CD4-positive, alpha-beta memory T cell (primary cell): ENCODE results near the gene TTLL1. TPM values are rescaled to one million over a fixed set of nuclear protein-coding genes. Genes with fewer than 3 reads are reported as not detected.

Experiments used
- CTCF ChIA-PET: fragments of 350-600 bp; sonication (Branson Sonifier 250); formaldehyde crosslinking; loops from one replicate; lab custom pipeline; 2021; ENCODE audit warnings: inconsistent platforms; ENCODE audit not compliant: partially characterized antibody; lab: Charles Lee
- POLR2A ChIA-PET: fragments of 350-600 bp; sonication (Branson Sonifier 250); formaldehyde crosslinking; loops from one replicate; lab custom pipeline; 2021; ENCODE audit not compliant: partially characterized antibody; lab: Charles Lee
- DNase-seq, 5 donors: peaks; one replicate each; pipeline versions ENCODE4 v3.0.0 to v3.0.0-alpha.2; 2020 to 2022; ENCODE audit warnings: mixed read lengths in 1 of 5
- H3K27ac ChIP-seq: one replicate; pipeline ENCODE4 v1.7.0; 2013; ENCODE audit warnings: low read depth, low read length
- H3K27me3 ChIP-seq: 2 replicates; pipeline ENCODE4 v1.7.0; 2013; ENCODE audit warnings: mild to moderate bottlenecking, low read length, moderate library complexity; ENCODE audit not compliant: insufficient read depth
- H3K36me3 ChIP-seq: 2 replicates; pipeline ENCODE4 v1.7.0; 2013; ENCODE audit warnings: mild to moderate bottlenecking, low read length, moderate library complexity; ENCODE audit not compliant: insufficient read depth
- H3K4me1 ChIP-seq: 2 replicates; pipeline ENCODE4 v1.7.0; 2013; ENCODE audit warnings: mild to moderate bottlenecking, low read length, moderate library complexity; ENCODE audit not compliant: insufficient read depth
- H3K4me3 ChIP-seq, 2 donors: one replicate each; pipeline ENCODE4 v1.7.0; 2013; ENCODE audit warnings: low read length in 2 of 2, mild to moderate bottlenecking in 1 of 2
- H3K9me3 ChIP-seq, 2 donors: one replicate each; pipeline ENCODE4 v1.7.0; 2013; ENCODE audit warnings: low read length in 2 of 2, control low read depth in 1 of 2; ENCODE audit not compliant: control insufficient read depth in 1 of 2
- H3K27ac Mint-ChIP-seq, 7 donors: one replicate each; pipeline ENCODE4 v1.8.0; 2020 to 2021; ENCODE audit warnings: mixed read lengths in 7 of 7, mild to moderate bottlenecking in 6 of 7, inconsistent platforms in 3 of 7, moderate library complexity in 3 of 7
- H3K27me3 Mint-ChIP-seq, 2 donors: one replicate each; pipeline ENCODE4 v1.8.0; 2020 to 2021; ENCODE audit warnings: mixed read lengths in 2 of 2
- H3K36me3 Mint-ChIP-seq, 2 donors: one replicate each; pipeline ENCODE4 v1.8.0; 2020 to 2021; ENCODE audit warnings: mixed read lengths in 2 of 2, inconsistent platforms in 1 of 2, mild to moderate bottlenecking in 1 of 2
- H3K4me1 Mint-ChIP-seq, 4 donors: one replicate each; pipeline ENCODE4 v1.8.0; 2020 to 2021; ENCODE audit warnings: mixed read lengths in 4 of 4, mild to moderate bottlenecking in 1 of 4
- H3K4me3 Mint-ChIP-seq, 8 donors: one replicate each; pipeline ENCODE4 v1.8.0; 2020 to 2021; ENCODE audit warnings: mixed read lengths in 8 of 8, mild to moderate bottlenecking in 7 of 8, moderate library complexity in 6 of 8, inconsistent platforms in 3 of 8
- H3K9me3 Mint-ChIP-seq, 8 donors: one replicate each; pipeline ENCODE4 v1.8.0; 2020 to 2021; ENCODE audit warnings: mixed read lengths in 8 of 8, mild to moderate bottlenecking in 5 of 8, inconsistent platforms in 3 of 8, moderate library complexity in 1 of 8
- intact Hi-C: fragments of 100-400 bp; cut with micrococcal nuclease; formaldehyde crosslinking; loops from one replicate; pipeline ENCODE4 v1.15.1; 2023
- polyA plus RNA-seq, 2 donors: library from polyadenylated mRNA; unstranded; fragments of 300-500 nt; fragmentation: Illumina TruSeq; gene quantifications; one replicate each; pipeline ENCODE4 v1.2.3, GENCODE V29; 2021
- total RNA-seq, 2 experiments: library from RNA; stranded (reverse); gene quantifications; one replicate each; pipeline ENCODE4 v1.2.3, GENCODE V29; 2021

Gene TTLL1
- total and polyA plus RNA-seq, 4 experiments from 2014 or later, result 6.4 to 15.6 (median 9.0) TPM

GRCh38 chr22:42990131-42990838 lies 98.9 kb downstream of the TTLL1 start:
- H3K4me1 Mint-ChIP-seq, result peaks cover 24 to 61% (median 33%) of the 10 kb centered on the region in 4 donors

More at GRCh38 chr22:42990131-42990838, 98.9 kb downstream of the TTLL1 start:
- H3K4me3 ChIP-seq, result no peak overlapping the region
- peaks cover 3% of the 10 kb centered on the region for H3K4me1 ChIP-seq
- no peaks in the 10 kb centered on the region for H3K36me3 ChIP-seq
- ChIA-PET CTCF (no interaction called here), POLR2A (interaction anchor here (0.7 to 1.6 kb wide), 2 partner anchors 24 to 25 kb away, joined by 3 to 5 read pairs; no protein-coding TSS in a partner anchor)
- Mint-ChIP-seq H3K27ac (peak overlapping the region in 2 of 7 donors; percentile 50 to 82), H3K9me3 (no peaks in the 10 kb centered on the region), H3K27me3 (no peaks in the 10 kb centered on the region), H3K4me3 (no peak overlapping the region), H3K36me3 (peaks cover 8 to 11% of the 10 kb centered on the region in 2 donors)
- intact Hi-C loops, result no loop called here
- H3K9me3 ChIP-seq, result no peaks in the 10 kb centered on the region
- H3K27me3 ChIP-seq, result no peaks in the 10 kb centered on the region
- no peak overlapping the region for H3K27ac ChIP-seq
- DNase-seq, result no peak

Other genes with a start within 250 kb of the TTLL1 start
- gene ARFGAP3, start 232.1 kb downstream of the TTLL1 start, total RNA-seq, result 10 to 100 TPM; 44.7 to 45.7 TPM
- gene ARFGAP3, start 232.1 kb downstream of the TTLL1 start, polyA plus RNA-seq, result 10 to 100 TPM; 38.4 to 49.0 TPM
- gene PACSIN2, start 74.2 kb downstream of the TTLL1 start, total RNA-seq, result 10 to 100 TPM; 54.5 to 55.0 TPM
- gene PACSIN2, start 74.2 kb downstream of the TTLL1 start, polyA plus RNA-seq, result 10 to 100 TPM; 24.6 to 35.9 TPM
- gene BIK, start 21.4 kb upstream of the TTLL1 start, total RNA-seq, result 1 to 10 TPM; 2.5 to 2.7 TPM
- 1 to 10 TPM; 8.5 to 8.8 TPM for gene BIK, start 21.4 kb upstream of the TTLL1 start, polyA plus RNA-seq
- gene MCAT, start 54.0 kb upstream of the TTLL1 start, total RNA-seq, result 1 to 10 TPM; 7.9 to 9.0 TPM
- 10 to 100 TPM in 1 of 2 donors, 1 to 10 TPM in 1; 5.7 to 13.1 TPM for gene MCAT, start 54.0 kb upstream of the TTLL1 start, polyA plus RNA-seq
- gene TSPO, start 62.2 kb upstream of the TTLL1 start, total RNA-seq, result 10 to 100 TPM; 66.9 to 71.0 TPM
- 100 to 1,000 TPM; 351 to 548 TPM for gene TSPO, start 62.2 kb upstream of the TTLL1 start, polyA plus RNA-seq
- 10 to 100 TPM; 28.5 to 29.6 TPM for gene TTLL12, start 97.7 kb upstream of the TTLL1 start, total RNA-seq
- gene TTLL12, start 97.7 kb upstream of the TTLL1 start, polyA plus RNA-seq, result 10 to 100 TPM; 20.8 to 28.6 TPM